A204.1 (cell line): Measurements from ENCODE around the gene CD70.
"Not testable (repeated sequence)": the region's sequence is repeated elsewhere in the genome, so short reads cannot be mapped to it uniquely, and the experiment has no call there.

Experiments
- FAIRE-seq: peaks from 2 replicates; lab custom pipeline; 2012; peaks lifted over from hg19 to GRCh38; lab: Jason Lieb, UNC

CD70 gene

DNA sequence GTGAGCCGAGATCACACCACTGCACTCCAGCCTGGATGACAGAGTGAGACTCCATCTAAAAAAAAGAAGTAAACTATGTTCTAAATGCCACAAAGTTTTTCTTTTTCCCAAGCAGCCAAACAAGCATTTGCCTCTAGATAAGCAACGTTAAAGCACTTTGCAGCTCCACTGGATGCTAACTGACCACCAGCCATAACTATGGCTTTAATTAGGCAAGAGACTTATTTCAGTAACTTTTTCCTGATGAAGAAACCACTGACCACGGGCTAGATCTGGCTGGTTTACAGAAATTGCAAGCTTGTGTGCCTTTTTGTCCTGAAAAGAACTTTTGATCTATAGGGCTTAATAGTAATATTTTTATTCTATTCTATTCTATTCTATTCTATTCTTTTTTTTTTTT, 22.1 kb downstream of the CD70 start:
- FAIRE-seq, result no peak

DNA sequence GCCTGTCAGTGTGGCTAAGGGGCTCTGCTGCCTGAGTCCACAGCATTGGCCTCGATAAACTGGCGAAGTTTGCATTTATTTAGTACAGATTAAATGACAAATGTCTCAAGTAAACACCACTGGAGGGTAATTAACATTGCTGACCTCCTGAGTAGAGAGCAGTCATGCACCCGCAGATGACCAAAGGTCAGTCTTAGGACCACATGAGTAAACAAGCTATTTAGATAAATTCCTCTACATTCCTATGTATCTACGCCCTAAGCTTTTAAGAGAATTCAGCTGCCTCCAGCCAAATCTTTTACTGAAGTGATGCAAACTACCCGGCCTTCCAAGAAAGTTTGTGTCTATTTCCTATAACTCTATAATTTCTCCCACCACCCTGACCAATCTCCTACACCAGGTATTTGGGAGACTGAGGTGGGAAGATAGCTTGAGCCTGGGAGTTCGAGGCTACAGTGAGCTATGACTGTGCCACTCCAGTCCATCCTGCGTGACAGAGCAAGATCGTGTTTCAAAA, 22.9 kb downstream of the CD70 start:
- FAIRE-seq, result no peak

DNA sequence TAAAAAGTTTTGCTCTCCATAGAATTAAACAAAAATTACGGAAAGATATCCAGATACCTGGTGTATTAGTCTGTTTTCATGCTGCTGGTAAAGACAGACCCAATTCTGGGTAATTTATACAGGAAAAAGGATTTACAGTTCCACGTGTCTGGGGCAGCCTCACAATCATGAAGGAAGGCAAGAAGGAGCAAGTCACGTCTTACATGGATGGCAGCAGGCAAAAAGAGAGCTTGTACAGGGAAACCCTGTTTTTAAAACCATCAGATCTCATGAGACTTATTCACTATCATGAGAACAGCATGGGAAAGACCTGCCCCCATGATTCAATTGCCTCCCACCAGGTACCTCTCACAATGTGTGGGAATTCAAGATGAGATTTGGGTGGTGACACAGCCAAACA, 24.2 kb downstream of the CD70 start:
- not testable (repeated sequence) for FAIRE-seq

DNA sequence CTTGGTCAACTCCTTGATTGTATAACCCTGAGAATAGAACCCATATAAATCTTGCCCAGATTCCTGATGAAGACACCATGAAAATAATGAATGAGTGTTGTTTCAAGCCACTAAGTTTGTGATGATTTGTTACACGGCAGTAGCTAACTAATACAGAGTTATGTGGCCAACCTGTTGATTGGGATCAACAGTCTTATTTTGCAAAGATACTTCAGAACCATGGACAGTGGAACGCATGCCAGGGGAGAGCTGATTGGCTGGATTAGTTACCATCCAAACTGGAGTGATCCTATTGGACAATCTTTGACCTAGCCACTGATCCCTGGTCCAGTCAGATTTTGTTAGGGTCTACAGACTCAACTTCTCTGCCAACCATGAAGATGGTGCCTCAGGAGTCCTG, 26.6 kb downstream of the CD70 start:
- no peak for FAIRE-seq

DNA sequence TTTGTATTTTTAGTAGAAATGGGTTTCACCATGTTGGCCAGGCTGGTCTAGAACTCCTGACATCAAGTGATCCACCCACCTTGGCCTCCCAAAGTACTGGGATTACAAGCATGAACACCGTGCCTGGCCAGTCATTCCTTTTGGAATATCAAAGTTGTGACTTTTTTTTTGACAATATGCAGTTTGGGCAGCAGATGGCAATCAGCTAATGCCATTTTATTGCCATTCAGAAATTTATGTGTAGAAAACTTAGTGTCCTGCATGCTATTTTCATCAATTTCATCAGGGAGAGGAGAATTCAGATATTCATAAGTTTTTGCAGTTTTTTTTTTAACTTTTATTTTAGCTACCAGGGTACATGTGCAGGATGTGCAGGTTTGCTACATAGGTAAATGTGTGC, 28.5 kb downstream of the CD70 start:
- peak; percentile 83 for FAIRE-seq

DNA sequence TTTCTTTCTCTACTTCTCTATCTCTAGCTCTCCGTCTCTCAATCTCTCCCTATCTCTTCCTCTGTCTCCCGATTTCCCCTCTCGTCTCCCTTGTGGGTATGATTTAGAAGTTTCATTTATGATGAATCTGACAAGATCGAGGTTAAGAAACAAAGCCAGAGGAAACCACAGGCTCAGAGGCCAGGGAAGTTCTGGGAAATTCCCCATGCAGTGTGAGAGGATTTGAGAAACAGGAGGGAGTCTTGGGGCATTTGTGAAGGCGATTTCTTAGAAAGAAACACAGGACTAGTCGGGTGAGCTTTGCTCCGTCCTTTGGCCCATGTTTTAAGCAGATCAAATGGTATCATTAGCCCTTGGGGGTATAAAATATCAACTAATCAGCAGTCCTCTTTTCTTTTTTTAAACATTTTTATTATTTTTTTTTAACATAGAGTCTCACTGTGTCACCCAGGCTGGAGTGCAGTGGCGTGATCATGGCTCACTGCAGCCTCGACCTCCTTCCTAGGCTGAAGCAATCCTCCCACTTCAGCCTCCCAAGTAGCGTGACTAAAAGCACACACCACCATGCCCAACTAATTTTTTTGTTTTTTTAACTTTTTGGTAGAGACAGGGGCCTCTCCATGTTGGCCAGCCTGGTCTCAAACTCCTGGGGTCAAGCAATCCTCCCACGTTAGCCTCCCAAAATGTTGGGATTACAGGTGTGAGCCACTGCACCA, 34.3 kb downstream of the CD70 start:
- no peak for FAIRE-seq

DNA sequence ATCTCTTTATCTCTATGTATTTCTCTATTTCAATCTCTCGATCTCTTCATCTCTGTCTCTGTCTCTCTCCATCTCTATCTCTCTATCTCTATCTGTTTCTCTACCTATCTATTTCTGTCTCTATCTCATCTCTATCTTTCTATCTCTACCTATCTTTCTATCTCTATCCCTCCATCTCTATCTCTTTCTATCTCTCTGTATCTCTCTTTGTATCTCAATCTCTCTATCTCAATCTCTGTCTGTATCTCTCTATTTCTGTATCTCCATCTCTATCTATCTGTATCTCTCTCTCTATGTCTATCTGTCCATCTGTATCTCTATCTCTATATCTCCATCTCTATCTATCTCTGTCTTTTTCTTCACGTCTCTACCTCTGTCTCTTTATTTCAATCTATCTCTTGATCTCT, 34.9 kb downstream of the CD70 start:
- FAIRE-seq, result no peak

DNA sequence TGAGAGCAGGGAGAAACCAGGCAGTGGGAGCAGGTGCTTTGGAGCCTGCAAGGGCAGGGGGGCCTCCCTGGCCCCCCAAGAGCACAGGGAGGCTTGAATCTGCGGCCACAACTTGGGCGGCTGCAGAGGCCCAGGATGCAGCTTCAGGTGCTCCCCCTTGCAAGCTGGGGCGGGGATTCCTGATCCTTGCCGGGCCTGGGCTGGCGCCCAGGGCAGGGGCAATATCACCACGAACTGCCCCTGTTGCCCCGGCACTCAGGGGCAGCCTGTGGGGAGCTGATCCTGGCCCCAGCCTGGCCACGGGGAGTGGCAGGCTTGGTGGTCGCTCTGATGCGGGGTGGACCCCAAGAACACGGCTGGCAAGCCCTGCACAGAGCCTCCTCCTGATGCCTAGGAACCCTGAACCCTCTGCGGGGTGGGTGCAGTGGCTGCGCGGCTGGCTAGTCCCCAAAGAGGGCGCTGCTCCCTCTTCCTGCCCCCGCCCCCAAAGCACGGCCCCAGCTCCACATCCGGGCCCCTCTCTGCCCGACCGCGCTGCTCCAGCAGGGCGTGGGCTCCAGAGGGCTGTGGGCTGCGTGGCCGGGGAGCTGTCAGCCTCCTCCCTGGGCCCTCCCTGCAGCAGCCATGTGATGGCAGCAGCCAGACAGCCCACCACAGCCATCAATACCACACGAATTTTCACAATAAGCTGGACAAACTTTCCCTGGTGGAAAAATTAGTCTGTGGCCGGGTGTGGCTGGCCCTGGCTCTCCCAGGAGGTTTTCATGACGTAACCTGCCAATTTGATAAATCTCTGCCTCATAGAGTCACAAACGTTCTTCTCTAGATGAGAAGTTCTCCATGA, 39.1 kb downstream of the CD70 start:
- no peak for FAIRE-seq

DNA sequence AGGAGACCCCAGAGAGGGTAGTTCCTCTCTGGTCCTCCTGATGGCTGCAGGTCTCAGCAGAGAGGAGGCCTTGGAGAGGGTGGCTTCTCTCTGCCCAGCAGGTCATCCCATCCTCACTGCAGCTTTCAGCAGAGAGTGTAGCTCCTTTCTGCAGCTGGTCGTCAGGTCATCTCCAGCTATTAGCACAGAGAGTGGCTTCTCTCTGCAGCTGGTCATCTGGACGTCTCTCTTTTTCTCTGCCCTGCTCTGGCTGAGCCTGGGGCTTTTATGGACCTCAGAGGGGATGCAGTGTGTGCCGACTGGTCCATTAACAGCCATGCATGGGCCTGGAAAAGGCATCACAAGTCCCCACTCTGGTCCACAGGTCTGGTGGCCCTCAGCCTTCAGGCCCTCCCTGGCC, 39.9 kb downstream of the CD70 start:
- FAIRE-seq, result no peak

DNA sequence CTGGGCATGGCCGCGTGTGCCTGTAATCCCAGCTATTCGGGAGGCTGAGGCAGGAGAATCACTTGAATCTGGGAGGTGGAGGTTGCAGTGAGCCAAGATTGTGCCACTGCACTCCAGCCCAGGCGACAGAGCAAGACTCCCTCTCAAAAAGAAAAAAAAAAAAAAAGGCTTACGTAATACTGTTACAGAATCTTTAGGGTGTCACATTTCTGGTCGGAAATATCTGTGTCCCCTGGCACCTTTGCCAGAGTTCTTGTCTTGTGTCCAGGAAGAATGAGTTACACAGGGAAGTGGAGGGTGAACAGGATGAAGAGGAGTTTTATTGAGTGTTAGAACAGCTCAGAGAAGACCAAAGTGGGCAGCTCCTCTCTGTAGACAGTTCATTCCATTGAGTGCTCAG, 40.3 kb downstream of the CD70 start:
- not testable (repeated sequence) for FAIRE-seq

DNA sequence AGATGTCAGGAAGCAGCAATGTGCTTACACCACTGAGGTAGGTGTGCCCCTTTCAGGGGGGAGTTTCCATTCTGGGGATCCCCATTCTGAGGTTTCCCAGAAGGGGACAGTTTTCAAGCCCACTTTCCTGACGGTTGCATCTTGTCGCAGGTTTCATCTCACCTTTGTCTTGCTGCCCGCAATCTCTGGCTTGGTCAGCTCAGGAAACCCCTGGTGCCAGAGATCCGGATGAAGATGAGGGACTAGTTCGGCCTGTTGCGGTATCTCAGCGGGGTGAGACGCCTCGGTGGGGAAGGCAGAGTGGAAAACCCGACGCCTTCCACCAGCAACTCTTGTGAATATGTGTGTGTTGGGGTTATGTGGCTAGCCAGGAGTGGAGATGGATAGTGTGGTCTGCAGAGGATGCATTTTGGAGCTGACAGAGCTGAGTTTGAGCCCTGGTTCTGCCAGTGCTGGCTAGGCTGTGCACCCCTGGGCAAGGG, 47.0 kb downstream of the CD70 start:
- FAIRE-seq, result no peak

DNA sequence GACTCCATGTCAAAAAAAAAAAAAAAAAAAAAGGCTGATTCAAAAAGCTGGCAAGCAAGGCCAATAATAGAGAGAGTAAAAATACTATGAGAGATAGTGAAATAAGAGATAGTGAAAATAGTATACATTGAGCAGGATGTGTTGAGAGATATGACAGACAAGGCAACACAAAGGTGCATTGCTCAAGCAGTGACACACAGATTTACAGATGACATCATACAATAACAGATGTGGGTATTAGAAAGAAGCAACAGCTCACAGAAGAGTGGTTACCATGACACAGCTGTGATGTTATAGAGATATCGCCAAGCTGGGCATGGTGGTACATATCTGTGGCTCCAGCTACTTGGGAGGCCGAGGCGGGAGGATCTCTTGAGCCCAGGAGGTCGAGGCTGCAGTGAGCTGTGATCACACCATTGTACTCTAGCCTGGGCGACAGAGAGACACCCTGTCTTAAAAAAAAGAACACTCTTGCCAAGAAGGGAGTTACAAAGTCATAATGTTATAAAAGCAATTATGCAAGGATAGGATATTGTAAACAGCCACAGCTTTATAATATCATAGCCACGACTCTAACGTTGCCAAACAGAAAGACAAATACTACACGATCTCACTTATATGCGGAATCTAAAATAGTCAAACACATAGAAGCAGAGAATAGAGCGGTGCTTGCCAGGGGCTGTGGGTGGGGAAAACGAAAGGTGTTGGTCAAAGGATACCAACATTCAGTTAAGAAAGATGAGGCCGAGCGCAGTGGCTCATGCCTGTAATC, 49.8 kb downstream of the CD70 start:
- FAIRE-seq, result no peak

DNA sequence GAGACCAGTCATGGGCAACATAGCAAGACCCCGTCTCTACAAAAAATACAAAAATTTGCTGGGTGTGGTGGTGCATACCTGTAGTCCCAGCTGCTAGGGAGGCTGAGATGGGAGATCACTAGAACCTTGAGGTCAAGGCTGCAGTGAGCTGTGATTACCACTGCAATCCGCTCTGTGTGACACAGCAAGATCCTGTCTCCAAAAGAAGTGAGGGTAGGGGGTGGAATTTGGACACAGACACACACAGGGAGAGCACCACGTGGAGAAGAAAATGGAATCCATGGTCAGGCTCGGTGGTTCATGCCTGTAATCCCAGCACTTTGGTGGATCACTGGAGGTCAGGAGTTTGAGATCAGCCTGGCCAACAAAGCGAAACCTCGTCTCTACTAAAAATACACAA, 51.4 kb downstream of the CD70 start:
- no peak for FAIRE-seq
